Breast epithelium (tissue), 3 donors: ENCODE data around the gene PSG3.
"Not testable (repeated sequence)": the region's sequence is repeated elsewhere in the genome, so short reads cannot be mapped to it uniquely, and the experiment has no call there.

Experiments
- POLR2A ChIP-seq: fragments of 450-650 bp; IDR thresholded peaks from one replicate; pipeline ENCODE4 v1.6.1; 2016; ENCODE audit warnings: antibody characterized with exemption, mild to moderate bottlenecking, moderate library complexity
- POLR2AphosphoS5 ChIP-seq, 3 donors: sonication (generic); formaldehyde crosslinking; IDR thresholded peaks; one replicate each; pipeline ENCODE4 v1.6.1; 2017; ENCODE audit warnings: antibody characterized with exemption in 3 of 3
- TF ChIP-seq, protein P1 (sequence below), 3 donors: fragments of 450-650 bp; IDR thresholded peaks; one replicate each; pipeline ENCODE4 v1.5.1; 2016 to 2017; ENCODE audit warnings: antibody characterized with exemption in 3 of 3, mild to moderate bottlenecking in 3 of 3, moderate library complexity in 3 of 3

- TF ChIP-seq, protein P1, sequence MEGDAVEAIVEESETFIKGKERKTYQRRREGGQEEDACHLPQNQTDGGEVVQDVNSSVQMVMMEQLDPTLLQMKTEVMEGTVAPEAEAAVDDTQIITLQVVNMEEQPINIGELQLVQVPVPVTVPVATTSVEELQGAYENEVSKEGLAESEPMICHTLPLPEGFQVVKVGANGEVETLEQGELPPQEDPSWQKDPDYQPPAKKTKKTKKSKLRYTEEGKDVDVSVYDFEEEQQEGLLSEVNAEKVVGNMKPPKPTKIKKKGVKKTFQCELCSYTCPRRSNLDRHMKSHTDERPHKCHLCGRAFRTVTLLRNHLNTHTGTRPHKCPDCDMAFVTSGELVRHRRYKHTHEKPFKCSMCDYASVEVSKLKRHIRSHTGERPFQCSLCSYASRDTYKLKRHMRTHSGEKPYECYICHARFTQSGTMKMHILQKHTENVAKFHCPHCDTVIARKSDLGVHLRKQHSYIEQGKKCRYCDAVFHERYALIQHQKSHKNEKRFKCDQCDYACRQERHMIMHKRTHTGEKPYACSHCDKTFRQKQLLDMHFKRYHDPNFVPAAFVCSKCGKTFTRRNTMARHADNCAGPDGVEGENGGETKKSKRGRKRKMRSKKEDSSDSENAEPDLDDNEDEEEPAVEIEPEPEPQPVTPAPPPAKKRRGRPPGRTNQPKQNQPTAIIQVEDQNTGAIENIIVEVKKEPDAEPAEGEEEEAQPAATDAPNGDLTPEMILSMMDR (IDR thresholded peaks at IDR 0.05) = not testable (repeated sequence)
- not testable (repeated sequence) for TF ChIP-seq POLR2A; POLR2AphosphoS5 (IDR thresholded peaks at IDR 0.05)
These were observed 18.4 kb upstream of the PSG3 start for GRCh38 chr19:42758667-42759066.
